Tibial nerve (tissue), 4 donors: ENCODE measurements around the gene MSL1. TPM values are rescaled to one million over a fixed set of nuclear protein-coding genes. Genes with fewer than 3 reads are reported as not detected.

Experiments
- DNase-seq, 2 donors: peaks; one replicate each; pipeline ENCODE4 v3.0.0-alpha.2; 2019; ENCODE audit warnings: low spot score in 2 of 2
- H3K27ac ChIP-seq, 4 donors: fragments of 200-600 bp; sonication (generic) in 3 of 4; one replicate each; pipeline ENCODE4 v1.5.1; 2017 to 2019; ENCODE audit warnings: mild to moderate bottlenecking in 1 of 4
- H3K27me3 ChIP-seq, 2 donors: fragments of 200-600 bp; sonication (generic) in 1 of 2; one replicate each; pipeline versions ENCODE4 v1.5.1 to v1.6.0; 2017 to 2019
- H3K36me3 ChIP-seq, 3 donors: fragments of 200-600 bp; sonication (generic); one replicate each; pipeline ENCODE4 v1.5.1; 2018 to 2019
- H3K4me1 ChIP-seq, 4 donors: fragments of 200-600 bp; sonication (generic) in 3 of 4; one replicate each; pipeline ENCODE4 v1.5.1; 2017 to 2019
- H3K4me3 ChIP-seq, 4 donors: fragments of 200-600 bp; sonication (generic) in 3 of 4; one replicate each; pipeline ENCODE4 v1.5.1; 2017 to 2019; ENCODE audit warnings: mild to moderate bottlenecking in 1 of 4, moderate library complexity in 1 of 4
- H3K9me3 ChIP-seq, 4 donors: fragments of 200-600 bp; sonication (generic) in 3 of 4; one replicate each; pipeline ENCODE4 v1.5.1; 2017 to 2019
- EP300 ChIP-seq, 2 donors: sonication (generic); formaldehyde crosslinking; IDR thresholded peaks; one replicate each; pipeline ENCODE4 v1.6.1; 2017; ENCODE audit warnings: antibody characterized with exemption in 2 of 2, mild to moderate bottlenecking in 1 of 2
- POLR2A ChIP-seq, 2 donors: fragments of 450-650 bp; IDR thresholded peaks; one replicate each; pipeline ENCODE4 v1.6.1; 2017; ENCODE audit warnings: antibody characterized with exemption in 2 of 2, mild to moderate bottlenecking in 2 of 2, moderate library complexity in 2 of 2
- WGBS, 2 donors: methylation state at CpG; one replicate each; pipeline ENCODE4 v1.1.5; 2018; 5-methylcytosine and 5-hydroxymethylcytosine counted together
- total RNA-seq, 4 donors: library from RNA; depleted of rRNA; stranded (reverse); fragments of >200 nt; gene quantifications; one replicate each; pipeline ENCODE4 v1.1.0, GENCODE V29; 2016
- TF ChIP-seq, protein P1 (sequence below), 5 experiments: fragments of 200-600 bp in 3 of 5; fragments of 450-650 bp in 2 of 5; sonication (generic) in 3 of 5; IDR thresholded peaks; one replicate each; pipeline ENCODE4 v1.5.1; 2016 to 2019; ENCODE audit warnings: antibody characterized with exemption in 5 of 5, mild to moderate bottlenecking in 3 of 5, moderate library complexity in 2 of 5

Gene MSL1
- total RNA-seq, 4 donors from 2014 or later = 78.0 to 113 (median 107) TPM

DNA sequence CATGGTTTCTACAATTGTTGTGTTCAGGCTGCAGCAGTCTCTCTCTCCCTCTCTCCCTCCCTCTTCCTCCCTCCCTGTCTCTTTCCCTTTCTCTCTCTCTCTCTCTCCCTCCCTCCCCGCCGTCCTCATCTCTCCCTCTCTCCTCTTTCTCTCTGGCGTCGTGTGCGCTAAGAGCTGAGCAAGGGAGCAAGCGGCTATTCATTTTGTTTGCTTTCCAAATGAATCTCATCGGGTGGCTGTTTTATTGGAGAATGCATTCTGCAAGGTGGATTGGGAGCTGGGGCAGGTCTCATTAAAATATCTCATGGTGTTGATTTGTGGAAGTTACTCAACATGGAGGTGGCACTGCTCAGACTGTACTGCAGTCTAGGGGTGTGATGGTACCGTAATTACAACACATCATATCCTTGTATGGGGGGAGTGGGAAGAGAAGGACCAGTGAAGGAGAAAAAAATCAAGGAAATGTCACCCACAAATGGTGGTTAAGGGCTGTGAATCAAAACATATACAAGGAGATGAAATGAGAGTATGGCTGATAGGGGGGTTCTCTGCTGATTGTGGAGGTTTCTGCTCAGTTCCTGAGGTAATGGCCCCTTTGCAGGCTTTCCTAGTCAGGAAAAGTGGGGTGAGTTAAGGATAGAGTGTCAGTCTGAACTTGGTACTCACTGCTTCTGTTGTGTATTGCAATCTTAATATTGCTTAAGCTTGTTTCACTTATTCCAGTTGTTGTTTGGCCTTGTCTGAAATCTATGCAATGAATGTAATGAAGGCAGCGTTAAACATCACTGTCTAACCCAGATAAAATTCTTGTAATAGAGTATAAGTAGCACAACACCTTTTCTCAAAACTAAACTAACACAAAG is 2.7 kb downstream of the MSL1 start:
- DNase-seq = peak in 1 of 2 donors; percentile 23
- WGBS, 2 donors = 3% methylated on average over 9 of the region's 9 CpGs
- TF ChIP-seq, protein P1, sequence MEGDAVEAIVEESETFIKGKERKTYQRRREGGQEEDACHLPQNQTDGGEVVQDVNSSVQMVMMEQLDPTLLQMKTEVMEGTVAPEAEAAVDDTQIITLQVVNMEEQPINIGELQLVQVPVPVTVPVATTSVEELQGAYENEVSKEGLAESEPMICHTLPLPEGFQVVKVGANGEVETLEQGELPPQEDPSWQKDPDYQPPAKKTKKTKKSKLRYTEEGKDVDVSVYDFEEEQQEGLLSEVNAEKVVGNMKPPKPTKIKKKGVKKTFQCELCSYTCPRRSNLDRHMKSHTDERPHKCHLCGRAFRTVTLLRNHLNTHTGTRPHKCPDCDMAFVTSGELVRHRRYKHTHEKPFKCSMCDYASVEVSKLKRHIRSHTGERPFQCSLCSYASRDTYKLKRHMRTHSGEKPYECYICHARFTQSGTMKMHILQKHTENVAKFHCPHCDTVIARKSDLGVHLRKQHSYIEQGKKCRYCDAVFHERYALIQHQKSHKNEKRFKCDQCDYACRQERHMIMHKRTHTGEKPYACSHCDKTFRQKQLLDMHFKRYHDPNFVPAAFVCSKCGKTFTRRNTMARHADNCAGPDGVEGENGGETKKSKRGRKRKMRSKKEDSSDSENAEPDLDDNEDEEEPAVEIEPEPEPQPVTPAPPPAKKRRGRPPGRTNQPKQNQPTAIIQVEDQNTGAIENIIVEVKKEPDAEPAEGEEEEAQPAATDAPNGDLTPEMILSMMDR (IDR thresholded peaks at IDR 0.05) = no peak
- TF ChIP-seq EP300 (IDR thresholded peaks at IDR 0.05) = no peak
- no peak for TF ChIP-seq POLR2A (IDR thresholded peaks at IDR 0.05)
- no peaks in the 10 kb centered on the region for H3K27me3 ChIP-seq
- H3K27ac ChIP-seq = peak overlapping the region; percentile 98 to 100 (median 98)
- peaks cover 0 to 42% (median 0%) of the 10 kb centered on the region in 3 donors for H3K36me3 ChIP-seq
- no peaks in the 10 kb centered on the region for H3K9me3 ChIP-seq
- H3K4me3 ChIP-seq = peak overlapping the region; percentile 71 to 100 (median 81)
- peaks cover 0 to 43% (median 21%) of the 10 kb centered on the region in 4 donors for H3K4me1 ChIP-seq

DNA sequence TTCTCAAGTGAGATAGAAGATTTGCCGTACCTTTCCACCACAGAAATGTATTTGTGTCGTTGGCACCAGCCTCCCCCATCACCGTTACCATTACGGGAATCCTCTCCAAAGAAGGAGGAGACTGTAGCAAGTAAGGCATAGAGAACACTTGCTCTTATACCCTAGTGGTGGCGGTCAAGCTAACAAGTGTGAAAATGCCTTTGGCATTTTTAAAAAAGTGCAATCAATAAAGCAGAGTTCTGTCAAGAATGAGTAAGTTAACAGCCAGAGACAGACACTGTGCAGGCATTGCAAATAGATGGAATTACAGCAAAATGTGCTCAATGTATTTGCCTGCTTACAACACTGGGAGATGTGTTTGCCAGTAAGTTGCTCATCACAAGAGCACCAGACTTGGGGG is 7.7 kb downstream of the MSL1 start:
- no peak for TF ChIP-seq POLR2A (IDR thresholded peaks at IDR 0.05)
- TF ChIP-seq, protein P1 (IDR thresholded peaks at IDR 0.05) = no peak
- no peak for TF ChIP-seq EP300 (IDR thresholded peaks at IDR 0.05)
- peaks cover 0 to 92% (median 5%) of the 10 kb centered on the region in 3 donors for H3K36me3 ChIP-seq
- H3K27ac ChIP-seq = no peak overlapping the region
- H3K4me3 ChIP-seq = no peak overlapping the region
- H3K27me3 ChIP-seq = no peaks in the 10 kb centered on the region
- peaks cover 0 to 30% (median 9%) of the 10 kb centered on the region in 4 donors for H3K4me1 ChIP-seq
- no peak for DNase-seq
- H3K9me3 ChIP-seq = no peaks in the 10 kb centered on the region
- WGBS, 2 donors = 72 to 74% methylated on average over 5 of the region's 5 CpGs

- peaks cover 0 to 20% (median under 1%) of the 10 kb centered on the region in 4 donors for H3K4me1 ChIP-seq
- H3K27ac ChIP-seq = peak overlapping the region in 2 of 4 donors; percentile 10 to 62
- DNase-seq = peak in 1 of 2 donors; percentile 74
- H3K27me3 ChIP-seq = no peaks in the 10 kb centered on the region
- H3K36me3 ChIP-seq = peaks cover 0 to 100% (median 5%) of the 10 kb centered on the region in 3 donors
- no peak overlapping the region for H3K4me3 ChIP-seq
- WGBS, 2 donors = 76 to 86% methylated on average over 7 of the region's 7 CpGs
- TF ChIP-seq POLR2A (IDR thresholded peaks at IDR 0.05) (no peak), EP300 (IDR thresholded peaks at IDR 0.05) (peak in 1 of 2 donors; percentile 63)
- TF ChIP-seq, protein P1 (IDR thresholded peaks at IDR 0.05) = no peak
- no peaks in the 10 kb centered on the region for H3K9me3 ChIP-seq
Observed at GRCh38 chr17:40130352-40131042, 8.7 kb downstream of the MSL1 start.

- no peaks in the 10 kb centered on the region for H3K27me3 ChIP-seq
- peaks cover 0 to 18% (median 5%) of the 10 kb centered on the region in 4 donors for H3K4me1 ChIP-seq
- H3K27ac ChIP-seq = peak overlapping the region in 1 of 4 donors; percentile 44
- TF ChIP-seq, protein P1 (IDR thresholded peaks at IDR 0.05) = no peak
- H3K9me3 ChIP-seq = no peaks in the 10 kb centered on the region
- no peak for DNase-seq
- H3K36me3 ChIP-seq = peaks cover 0 to 88% (median 5%) of the 10 kb centered on the region in 3 donors
- H3K4me3 ChIP-seq = no peak overlapping the region
- 68 to 74% methylated on average over 7 of the region's 7 CpGs for WGBS, 2 donors
Observed at GRCh38 chr17:40134184-40134583, 12.4 kb downstream of the MSL1 start.
